Thyroid gland (tissue), 4 donors: ENCODE results near the gene OR5AU1. TPM values are rescaled to one million over a fixed set of nuclear protein-coding genes. Genes with fewer than 3 reads are reported as not detected.

Source experiments
- DNase-seq, 2 donors: peaks; one replicate each; pipeline ENCODE4 v3.0.0-alpha.2; 2019
- H3K27ac ChIP-seq, 3 donors: fragments of 200-600 bp; sonication (generic); 1 replicate in 2 of 3; 2 replicates in 1 of 3; pipeline ENCODE4 v1.5.1; 2016 to 2019; ENCODE audit warnings: mild to moderate bottlenecking in 1 of 3, moderate library complexity in 1 of 3
- H3K27me3 ChIP-seq: fragments of 200-600 bp; sonication (generic); one replicate; pipeline ENCODE4 v1.5.1; 2019
- H3K36me3 ChIP-seq, 2 donors: fragments of 200-600 bp; sonication (generic); one replicate each; pipeline ENCODE4 v1.5.1; 2016 to 2019
- H3K4me1 ChIP-seq, 2 donors: fragments of 200-600 bp; sonication (generic); one replicate each; pipeline ENCODE4 v1.5.1; 2017 to 2019
- H3K4me3 ChIP-seq, 3 donors: fragments of 200-600 bp; sonication (generic); replicated peaks in 1 of 3; 1 replicate in 2 of 3; 2 replicates in 1 of 3; pipeline ENCODE4 v1.5.1; 2016; ENCODE audit warnings: mild to moderate bottlenecking in 1 of 3
- H3K9me3 ChIP-seq: fragments of 200-600 bp; sonication (generic); one replicate; pipeline ENCODE4 v1.5.1; 2017
- POLR2A ChIP-seq, 2 donors: fragments of 450-650 bp; IDR thresholded peaks; one replicate each; pipeline ENCODE4 v1.6.1; 2017; ENCODE audit warnings: antibody characterized with exemption in 2 of 2, mild to moderate bottlenecking in 2 of 2, moderate library complexity in 1 of 2
- WGBS, 2 donors: methylation state at CpG; one replicate each; pipeline ENCODE4 v1.1.5; 2017; 5-methylcytosine and 5-hydroxymethylcytosine counted together
- intact Hi-C: fragments of 100-400 bp; cut with DNase I; formaldehyde crosslinking; loops from one replicate; pipeline ENCODE4 v1.15.1; 2023
- total RNA-seq, 4 donors: library from RNA; depleted of rRNA; stranded (reverse); fragments of >200 nt; gene quantifications; one replicate each; pipeline ENCODE4 v1.2.3, GENCODE V29; 2016
- TF ChIP-seq, protein P1 (sequence below), 6 experiments: fragments of 200-600 bp in 3 of 6; fragments of 450-650 bp in 3 of 6; sonication (generic) in 3 of 6; IDR thresholded peaks; one replicate each; pipeline ENCODE4 v1.5.1; 2016 to 2019; ENCODE audit warnings: antibody characterized with exemption in 6 of 6, mild to moderate bottlenecking in 2 of 6, inconsistent platforms in 1 of 6, moderate library complexity in 1 of 6

OR5AU1 gene
- total RNA-seq, 4 donors from 2014 or later = not detected

DNA sequence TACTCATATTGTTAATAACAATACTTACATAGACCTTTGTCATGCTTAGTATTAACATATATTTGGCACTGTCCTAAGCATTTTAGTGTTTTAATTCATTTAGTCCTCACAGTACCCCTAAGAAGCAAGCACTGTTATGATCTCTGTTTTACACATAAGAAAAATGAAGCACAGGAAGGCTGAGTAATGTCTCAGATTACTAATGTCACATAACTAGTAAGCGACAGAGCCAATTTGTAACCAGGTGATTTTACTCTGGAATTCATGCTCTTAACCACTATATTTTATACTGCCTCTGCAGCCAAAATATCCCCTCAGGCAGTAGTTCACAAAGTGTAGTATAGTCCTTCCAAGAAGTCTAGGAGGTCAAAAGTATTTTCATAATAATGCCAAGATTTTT lies 34.7 kb downstream of the OR5AU1 start:
- WGBS, 2 donors = 76 to 80% methylated on average over 1 of the region's 1 CpG
- intact Hi-C loops = no loop called here
- Histone ChIP-seq H3K27ac (no peak overlapping the region), H3K36me3 (no peaks in the 10 kb centered on the region), H3K9me3 (no peaks in the 10 kb centered on the region), H3K4me1 (no peaks in the 10 kb centered on the region), H3K4me3 (no peak overlapping the region), H3K27me3 (no peaks in the 10 kb centered on the region)
- TF ChIP-seq, protein P1, sequence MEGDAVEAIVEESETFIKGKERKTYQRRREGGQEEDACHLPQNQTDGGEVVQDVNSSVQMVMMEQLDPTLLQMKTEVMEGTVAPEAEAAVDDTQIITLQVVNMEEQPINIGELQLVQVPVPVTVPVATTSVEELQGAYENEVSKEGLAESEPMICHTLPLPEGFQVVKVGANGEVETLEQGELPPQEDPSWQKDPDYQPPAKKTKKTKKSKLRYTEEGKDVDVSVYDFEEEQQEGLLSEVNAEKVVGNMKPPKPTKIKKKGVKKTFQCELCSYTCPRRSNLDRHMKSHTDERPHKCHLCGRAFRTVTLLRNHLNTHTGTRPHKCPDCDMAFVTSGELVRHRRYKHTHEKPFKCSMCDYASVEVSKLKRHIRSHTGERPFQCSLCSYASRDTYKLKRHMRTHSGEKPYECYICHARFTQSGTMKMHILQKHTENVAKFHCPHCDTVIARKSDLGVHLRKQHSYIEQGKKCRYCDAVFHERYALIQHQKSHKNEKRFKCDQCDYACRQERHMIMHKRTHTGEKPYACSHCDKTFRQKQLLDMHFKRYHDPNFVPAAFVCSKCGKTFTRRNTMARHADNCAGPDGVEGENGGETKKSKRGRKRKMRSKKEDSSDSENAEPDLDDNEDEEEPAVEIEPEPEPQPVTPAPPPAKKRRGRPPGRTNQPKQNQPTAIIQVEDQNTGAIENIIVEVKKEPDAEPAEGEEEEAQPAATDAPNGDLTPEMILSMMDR (IDR thresholded peaks at IDR 0.05) = no peak
- no peak for TF ChIP-seq POLR2A (IDR thresholded peaks at IDR 0.05)
- DNase-seq = no peak

DNA sequence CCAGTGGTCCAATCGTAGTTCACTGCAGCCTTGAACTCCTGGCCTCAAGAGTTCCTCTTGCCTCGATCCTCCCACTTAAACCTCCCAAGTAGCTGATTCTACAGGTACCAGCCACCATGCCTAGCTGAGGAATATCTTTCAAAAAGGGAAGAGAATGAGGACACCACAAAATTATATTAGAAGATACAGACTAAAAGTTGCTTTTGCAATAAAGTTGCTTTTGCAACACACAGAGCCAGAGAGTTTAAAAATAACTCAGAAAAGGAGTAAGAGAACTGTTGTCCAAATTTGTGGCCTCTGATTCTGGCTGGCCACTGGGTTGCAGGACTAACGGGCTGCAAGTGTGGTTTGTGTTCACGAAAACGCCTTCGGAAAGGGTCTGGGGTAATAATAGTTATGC lies 35.2 kb downstream of the OR5AU1 start:
- DNase-seq = no peak
- Histone ChIP-seq H3K27me3 (no peaks in the 10 kb centered on the region), H3K36me3 (no peaks in the 10 kb centered on the region), H3K27ac (no peak overlapping the region), H3K4me1 (no peaks in the 10 kb centered on the region), H3K4me3 (no peak overlapping the region), H3K9me3 (no peaks in the 10 kb centered on the region)
- 75 to 78% methylated on average over 6 of the region's 6 CpGs for WGBS, 2 donors
- TF ChIP-seq POLR2A (IDR thresholded peaks at IDR 0.05) = no peak
- TF ChIP-seq, protein P1 (IDR thresholded peaks at IDR 0.05) = no peak
- intact Hi-C loops = no loop called here

DNA sequence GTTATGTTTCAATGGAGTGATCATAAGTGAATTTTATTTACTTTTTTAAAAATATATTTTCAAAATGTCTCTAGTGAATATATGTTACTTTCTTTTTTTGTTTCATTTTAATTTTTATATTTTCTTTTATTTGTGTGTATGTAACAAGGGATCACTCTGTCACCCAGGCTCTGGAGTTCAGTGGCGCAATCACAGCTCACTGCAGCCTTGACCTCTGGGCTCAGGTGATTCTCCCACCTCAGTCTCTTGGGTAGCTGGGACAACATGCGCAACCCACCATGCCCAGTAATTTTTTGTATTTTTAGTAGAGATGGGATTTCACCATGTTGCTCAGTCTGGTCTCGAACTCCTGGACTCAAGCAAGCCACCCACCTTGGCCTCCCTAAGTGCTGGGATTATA lies 36.9 kb downstream of the OR5AU1 start:
- Histone ChIP-seq H3K4me1 (no peaks in the 10 kb centered on the region), H3K27me3 (no peaks in the 10 kb centered on the region), H3K36me3 (no peaks in the 10 kb centered on the region), H3K27ac (no peak overlapping the region), H3K4me3 (no peak overlapping the region), H3K9me3 (no peaks in the 10 kb centered on the region)
- WGBS, 2 donors = 93 to 95% methylated on average over 3 of the region's 3 CpGs
- no peak for DNase-seq
- intact Hi-C loops = no loop called here
- no peak for TF ChIP-seq POLR2A (IDR thresholded peaks at IDR 0.05)
- TF ChIP-seq, protein P1 (IDR thresholded peaks at IDR 0.05) = no peak

DNA sequence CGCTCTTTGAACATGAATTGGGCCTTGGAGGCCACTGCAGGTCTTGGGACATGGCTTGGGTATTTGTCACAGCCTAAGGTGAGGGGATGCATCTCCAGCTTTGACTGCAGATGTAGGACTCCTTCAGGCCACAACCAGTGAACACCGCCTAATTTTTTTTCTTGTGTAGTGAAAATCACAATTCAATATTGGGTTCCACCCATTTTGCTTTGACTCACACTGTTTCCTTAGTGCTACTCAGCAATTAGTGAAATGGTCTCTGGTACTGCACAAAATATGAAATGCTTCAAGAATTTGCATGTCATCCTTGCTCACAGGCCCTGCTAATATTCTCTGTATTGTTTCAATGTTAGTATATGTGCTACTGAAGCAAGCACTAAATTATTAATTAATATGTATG lies 42.5 kb downstream of the OR5AU1 start:
- Histone ChIP-seq H3K36me3 (no peaks in the 10 kb centered on the region), H3K27ac (no peak overlapping the region), H3K27me3 (no peaks in the 10 kb centered on the region), H3K4me1 (no peaks in the 10 kb centered on the region), H3K9me3 (no peaks in the 10 kb centered on the region), H3K4me3 (no peak overlapping the region)
- DNase-seq = no peak
- TF ChIP-seq POLR2A (IDR thresholded peaks at IDR 0.05) = no peak
- TF ChIP-seq, protein P1 (IDR thresholded peaks at IDR 0.05) = no peak
- intact Hi-C loops = no loop called here
- WGBS, 2 donors = 94 to 96% methylated on average over 2 of the region's 2 CpGs

DNA sequence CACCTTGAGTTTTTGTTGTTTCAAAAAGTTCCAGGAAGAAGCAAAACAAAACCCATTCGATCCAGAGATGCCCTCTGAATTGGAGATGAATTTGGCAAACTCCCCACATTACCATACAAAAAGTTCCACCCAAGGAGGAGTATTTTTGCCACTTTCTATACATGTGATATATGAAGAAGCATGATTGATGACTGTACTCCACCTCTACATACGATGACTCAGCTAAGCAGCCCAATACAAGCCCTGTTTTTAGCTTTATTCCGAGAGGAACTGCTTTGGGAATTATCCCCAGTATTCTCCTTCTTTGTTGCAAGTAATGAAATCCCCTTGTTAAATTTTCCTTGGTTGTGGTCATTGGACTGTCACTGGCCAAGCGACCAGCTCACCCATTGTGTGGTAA lies 43.6 kb downstream of the OR5AU1 start:
- TF ChIP-seq POLR2A (IDR thresholded peaks at IDR 0.05) = no peak
- TF ChIP-seq, protein P1 (IDR thresholded peaks at IDR 0.05) = no peak
- Histone ChIP-seq H3K9me3 (no peaks in the 10 kb centered on the region), H3K4me1 (peaks cover 2 to 5% of the 10 kb centered on the region in 2 donors), H3K27me3 (no peaks in the 10 kb centered on the region), H3K27ac (no peak overlapping the region), H3K4me3 (no peak overlapping the region), H3K36me3 (no peaks in the 10 kb centered on the region)
- WGBS, 2 donors = 87 to 89% methylated on average over 4 of the region's 4 CpGs
- intact Hi-C loops = no loop called here
- no peak for DNase-seq
